HepG2 (cell line): ENCODE measurements around the gene SCGB3A2. TPM values are rescaled to one million over a fixed set of nuclear protein-coding genes. Genes with fewer than 3 reads are reported as not detected.

ENCODE experiments used
- SMAD9 ChIP-seq: sonication (generic); formaldehyde crosslinking; IDR thresholded peaks from 2 replicates; pipeline ENCODE4 v1.5.1; 2020; ENCODE audit warnings: mild to moderate bottlenecking, missing genetic modification reagents
- ZNF235 ChIP-seq: sonication (generic); formaldehyde crosslinking; IDR thresholded peaks from 2 replicates; pipeline ENCODE4 v1.8.1; 2023; ENCODE audit warnings: mild to moderate bottlenecking, missing genetic modification reagents, borderline replicate concordance
- ZNF318 ChIP-seq: sonication (generic); formaldehyde crosslinking; IDR thresholded peaks from 2 replicates; pipeline ENCODE4 v1.4.0; 2020; ENCODE audit warnings: mild to moderate bottlenecking, missing genetic modification reagents
- polyA plus RNA-seq, 8 experiments: library from polyadenylated mRNA; depleted of rRNA in 3 of 8; stranded (reverse) in 7 of 8; unstranded in 1 of 8; fragments of >200 nt; fragmentation: Illumina TruSeq in 4 of 8; extraction: Trizol in 4 of 8; gene quantifications; 2 replicates each; pipeline versions ENCODE4 v1.2.1 to v1.2.3, GENCODE V29; 2011 to 2016; ENCODE audit warnings: low read depth in 4 of 8, missing spikeins in 1 of 8, mixed read lengths in 1 of 8; ENCODE audit not compliant: insufficient read depth in 1 of 8
- total RNA-seq, 5 experiments: library from RNA; depleted of rRNA; stranded (reverse); fragments of >200 nt; fragmentation: Illumina TruSeq; extraction: Trizol; gene quantifications; 2 replicates each; pipeline ENCODE4 v1.2.3, GENCODE V29; 2016; ENCODE audit warnings: low read depth in 1 of 5
- TF ChIP-seq, protein P1 (sequence below), 2 experiments: sonication (generic) in 1 of 2; formaldehyde crosslinking in 1 of 2; IDR thresholded peaks; 2 replicates each; pipeline versions ENCODE4 v1.6.1 to v1.9.0; 2014 to 2022; ENCODE audit warnings: antibody characterized with exemption in 1 of 2, borderline replicate concordance in 1 of 2, inconsistent platforms in 1 of 2, low read depth in 1 of 2, missing genetic modification reagents in 1 of 2
- TF ChIP-seq, protein P2 (sequence below): sonication (generic); formaldehyde crosslinking; IDR thresholded peaks from 2 replicates; pipeline ENCODE4 v1.4.0; 2020; ENCODE audit warnings: low read depth, mild to moderate bottlenecking, missing genetic modification reagents
- TF ChIP-seq, protein P3 (sequence below): sonication (generic); formaldehyde crosslinking; IDR thresholded peaks from 2 replicates; pipeline ENCODE4 v1.9.0; 2021; ENCODE audit warnings: missing genetic modification reagents, borderline replicate concordance
- TF ChIP-seq, protein P4 (sequence below): sonication (generic); formaldehyde crosslinking; IDR thresholded peaks from 2 replicates; pipeline ENCODE4 v1.4.0; 2020; ENCODE audit warnings: low read depth, missing genetic modification reagents

Gene SCGB3A2
- total and polyA plus RNA-seq, 2 of the 13 experiments (the other 11 are each of a cell fraction or from before 2014, with no cell fraction given) = not detected

- TF ChIP-seq, protein P1, sequence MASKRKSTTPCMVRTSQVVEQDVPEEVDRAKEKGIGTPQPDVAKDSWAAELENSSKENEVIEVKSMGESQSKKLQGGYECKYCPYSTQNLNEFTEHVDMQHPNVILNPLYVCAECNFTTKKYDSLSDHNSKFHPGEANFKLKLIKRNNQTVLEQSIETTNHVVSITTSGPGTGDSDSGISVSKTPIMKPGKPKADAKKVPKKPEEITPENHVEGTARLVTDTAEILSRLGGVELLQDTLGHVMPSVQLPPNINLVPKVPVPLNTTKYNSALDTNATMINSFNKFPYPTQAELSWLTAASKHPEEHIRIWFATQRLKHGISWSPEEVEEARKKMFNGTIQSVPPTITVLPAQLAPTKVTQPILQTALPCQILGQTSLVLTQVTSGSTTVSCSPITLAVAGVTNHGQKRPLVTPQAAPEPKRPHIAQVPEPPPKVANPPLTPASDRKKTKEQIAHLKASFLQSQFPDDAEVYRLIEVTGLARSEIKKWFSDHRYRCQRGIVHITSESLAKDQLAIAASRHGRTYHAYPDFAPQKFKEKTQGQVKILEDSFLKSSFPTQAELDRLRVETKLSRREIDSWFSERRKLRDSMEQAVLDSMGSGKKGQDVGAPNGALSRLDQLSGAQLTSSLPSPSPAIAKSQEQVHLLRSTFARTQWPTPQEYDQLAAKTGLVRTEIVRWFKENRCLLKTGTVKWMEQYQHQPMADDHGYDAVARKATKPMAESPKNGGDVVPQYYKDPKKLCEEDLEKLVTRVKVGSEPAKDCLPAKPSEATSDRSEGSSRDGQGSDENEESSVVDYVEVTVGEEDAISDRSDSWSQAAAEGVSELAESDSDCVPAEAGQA (IDR thresholded peaks at IDR 0.05; ENCODE audit: low read depth) = no peak
- TF ChIP-seq, protein P1 (CRISPR knock-in tag; IDR thresholded peaks at IDR 0.05; ENCODE audit: borderline replicate concordance) = peak; percentile 64; the same call in 1 of the 2 replicates
- no peak for TF ChIP-seq SMAD9 (CRISPR knock-in tag)
- no peak for TF ChIP-seq ZNF235
- TF ChIP-seq, protein P2, sequence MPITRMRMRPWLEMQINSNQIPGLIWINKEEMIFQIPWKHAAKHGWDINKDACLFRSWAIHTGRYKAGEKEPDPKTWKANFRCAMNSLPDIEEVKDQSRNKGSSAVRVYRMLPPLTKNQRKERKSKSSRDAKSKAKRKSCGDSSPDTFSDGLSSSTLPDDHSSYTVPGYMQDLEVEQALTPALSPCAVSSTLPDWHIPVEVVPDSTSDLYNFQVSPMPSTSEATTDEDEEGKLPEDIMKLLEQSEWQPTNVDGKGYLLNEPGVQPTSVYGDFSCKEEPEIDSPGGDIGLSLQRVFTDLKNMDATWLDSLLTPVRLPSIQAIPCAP (CRISPR knock-in tag) = no peak
- TF ChIP-seq, protein P3, sequence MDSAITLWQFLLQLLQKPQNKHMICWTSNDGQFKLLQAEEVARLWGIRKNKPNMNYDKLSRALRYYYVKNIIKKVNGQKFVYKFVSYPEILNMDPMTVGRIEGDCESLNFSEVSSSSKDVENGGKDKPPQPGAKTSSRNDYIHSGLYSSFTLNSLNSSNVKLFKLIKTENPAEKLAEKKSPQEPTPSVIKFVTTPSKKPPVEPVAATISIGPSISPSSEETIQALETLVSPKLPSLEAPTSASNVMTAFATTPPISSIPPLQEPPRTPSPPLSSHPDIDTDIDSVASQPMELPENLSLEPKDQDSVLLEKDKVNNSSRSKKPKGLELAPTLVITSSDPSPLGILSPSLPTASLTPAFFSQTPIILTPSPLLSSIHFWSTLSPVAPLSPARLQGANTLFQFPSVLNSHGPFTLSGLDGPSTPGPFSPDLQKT (CRISPR knock-in tag) = no peak
- TF ChIP-seq, protein P4, sequence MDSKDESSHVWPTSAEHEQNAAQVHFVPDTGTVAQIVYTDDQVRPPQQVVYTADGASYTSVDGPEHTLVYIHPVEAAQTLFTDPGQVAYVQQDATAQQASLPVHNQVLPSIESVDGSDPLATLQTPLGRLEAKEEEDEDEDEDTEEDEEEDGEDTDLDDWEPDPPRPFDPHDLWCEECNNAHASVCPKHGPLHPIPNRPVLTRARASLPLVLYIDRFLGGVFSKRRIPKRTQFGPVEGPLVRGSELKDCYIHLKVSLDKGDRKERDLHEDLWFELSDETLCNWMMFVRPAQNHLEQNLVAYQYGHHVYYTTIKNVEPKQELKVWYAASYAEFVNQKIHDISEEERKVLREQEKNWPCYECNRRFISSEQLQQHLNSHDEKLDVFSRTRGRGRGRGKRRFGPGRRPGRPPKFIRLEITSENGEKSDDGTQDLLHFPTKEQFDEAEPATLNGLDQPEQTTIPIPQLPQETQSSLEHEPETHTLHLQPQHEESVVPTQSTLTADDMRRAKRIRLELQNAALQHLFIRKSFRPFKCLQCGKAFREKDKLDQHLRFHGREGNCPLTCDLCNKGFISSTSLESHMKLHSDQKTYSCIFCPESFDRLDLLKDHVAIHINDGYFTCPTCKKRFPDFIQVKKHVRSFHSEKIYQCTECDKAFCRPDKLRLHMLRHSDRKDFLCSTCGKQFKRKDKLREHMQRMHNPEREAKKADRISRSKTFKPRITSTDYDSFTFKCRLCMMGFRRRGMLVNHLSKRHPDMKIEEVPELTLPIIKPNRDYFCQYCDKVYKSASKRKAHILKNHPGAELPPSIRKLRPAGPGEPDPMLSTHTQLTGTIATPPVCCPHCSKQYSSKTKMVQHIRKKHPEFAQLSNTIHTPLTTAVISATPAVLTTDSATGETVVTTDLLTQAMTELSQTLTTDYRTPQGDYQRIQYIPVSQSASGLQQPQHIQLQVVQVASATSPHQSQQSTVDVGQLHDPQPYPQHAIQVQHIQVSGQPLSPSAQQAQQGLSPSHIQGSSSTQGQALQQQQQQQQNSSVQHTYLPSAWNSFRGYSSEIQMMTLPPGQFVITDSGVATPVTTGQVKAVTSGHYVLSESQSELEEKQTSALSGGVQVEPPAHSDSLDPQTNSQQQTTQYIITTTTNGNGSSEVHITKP (CRISPR knock-in tag) = peak; percentile 52; the same call in 1 of the 2 replicates
- no peak for TF ChIP-seq ZNF318 (CRISPR knock-in tag)
These were observed 43.1 kb upstream of the SCGB3A2 start (continued) for GRCh38 chr5:147835386-147835798.
